Anterior cingulate cortex (tissue), 58 donors: ENCODE measurements around the gene GPX4.

Source experiments
- DNase-seq, 58 donors: peaks; one replicate each; lab custom pipeline; 2025; lab: John Stamatoyannopoulos, UW

The GPX4 gene

DNA sequence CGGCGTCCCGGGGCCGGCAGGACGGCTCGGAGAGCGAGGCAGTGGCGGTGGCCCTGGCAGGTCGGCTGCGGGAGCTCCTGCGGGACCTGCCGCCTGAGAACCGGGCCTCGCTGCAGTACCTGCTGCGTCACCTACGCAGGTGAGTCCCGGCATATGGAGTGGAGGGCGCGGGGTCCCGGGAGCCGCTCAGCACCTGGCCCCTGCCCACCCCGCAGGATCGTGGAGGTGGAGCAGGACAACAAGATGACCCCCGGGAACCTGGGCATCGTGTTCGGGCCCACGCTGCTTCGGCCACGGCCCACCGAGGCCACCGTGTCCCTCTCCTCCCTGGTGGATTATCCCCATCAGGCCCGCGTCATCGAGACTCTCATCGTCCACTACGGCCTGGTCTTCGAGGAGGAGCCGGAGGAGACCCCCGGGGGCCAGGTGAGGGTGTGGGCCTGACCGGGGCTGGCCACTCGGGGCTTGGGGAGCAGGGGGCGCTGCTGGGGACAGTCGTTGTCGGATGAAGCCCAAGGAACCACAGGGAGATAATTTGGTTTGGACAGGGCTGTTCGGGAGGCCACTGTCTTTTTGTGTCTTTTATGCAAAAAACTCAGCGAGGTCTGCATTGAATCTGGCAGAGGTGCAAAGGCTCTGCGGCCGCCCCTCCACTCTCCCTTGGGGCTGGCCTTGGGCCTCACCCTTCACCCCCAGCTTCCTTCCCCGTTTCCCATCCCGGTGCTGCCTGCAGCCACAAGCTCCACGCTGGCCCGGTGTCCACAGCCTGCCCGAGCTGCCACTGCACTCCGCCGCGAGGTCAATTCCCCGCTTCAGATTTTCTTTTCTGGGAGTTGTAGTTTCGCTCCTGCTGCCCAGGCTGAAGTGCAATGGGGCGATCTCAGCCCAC lies 20.6 kb upstream of the GPX4 start:
- no peak for DNase-seq

DNA sequence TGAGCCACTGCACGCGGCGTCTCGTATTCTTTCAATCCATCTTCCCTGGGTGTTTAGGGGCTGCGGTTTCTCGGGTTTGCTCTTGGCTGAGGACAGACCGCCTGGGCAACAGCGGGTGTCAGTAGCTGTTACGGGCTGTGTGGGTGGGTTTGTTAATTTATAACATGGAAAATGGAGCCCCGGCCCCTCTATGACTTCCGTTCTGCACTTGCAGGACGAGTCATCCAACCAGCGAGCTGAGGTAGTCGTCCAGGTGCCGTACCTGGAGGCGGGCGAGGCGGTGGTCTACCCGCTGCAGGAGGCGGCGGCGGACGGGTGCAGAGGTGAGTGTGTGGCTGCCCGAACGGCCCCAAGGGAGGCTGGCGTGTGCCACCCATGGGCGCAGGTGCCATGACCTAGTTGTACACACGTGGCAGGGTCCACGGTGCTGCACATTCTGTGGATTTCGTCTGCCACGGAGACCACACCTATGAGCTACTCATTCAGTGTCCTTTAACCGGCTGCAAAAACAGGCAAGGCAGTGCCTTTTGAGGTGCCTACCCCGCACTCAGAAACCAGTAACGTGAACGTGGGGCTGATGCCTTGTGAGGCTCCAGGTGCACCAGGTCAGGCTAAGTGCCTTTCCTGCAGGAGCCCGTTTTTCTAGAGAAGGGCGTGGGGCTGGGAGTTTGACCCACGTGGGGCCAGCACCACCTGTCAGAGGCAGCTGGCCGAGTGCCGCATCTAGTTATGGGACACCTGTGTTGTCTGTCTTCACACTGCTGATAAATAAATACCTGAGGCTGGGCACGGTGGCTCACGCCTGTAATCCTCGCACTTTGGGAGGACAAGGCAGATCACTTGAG lies 19.5 kb upstream of the GPX4 start:
- DNase-seq, result no peak

GRCh38 chr19:1085053-1085658 lies 18.6 kb upstream of the GPX4 start:
- no peak for DNase-seq

DNA sequence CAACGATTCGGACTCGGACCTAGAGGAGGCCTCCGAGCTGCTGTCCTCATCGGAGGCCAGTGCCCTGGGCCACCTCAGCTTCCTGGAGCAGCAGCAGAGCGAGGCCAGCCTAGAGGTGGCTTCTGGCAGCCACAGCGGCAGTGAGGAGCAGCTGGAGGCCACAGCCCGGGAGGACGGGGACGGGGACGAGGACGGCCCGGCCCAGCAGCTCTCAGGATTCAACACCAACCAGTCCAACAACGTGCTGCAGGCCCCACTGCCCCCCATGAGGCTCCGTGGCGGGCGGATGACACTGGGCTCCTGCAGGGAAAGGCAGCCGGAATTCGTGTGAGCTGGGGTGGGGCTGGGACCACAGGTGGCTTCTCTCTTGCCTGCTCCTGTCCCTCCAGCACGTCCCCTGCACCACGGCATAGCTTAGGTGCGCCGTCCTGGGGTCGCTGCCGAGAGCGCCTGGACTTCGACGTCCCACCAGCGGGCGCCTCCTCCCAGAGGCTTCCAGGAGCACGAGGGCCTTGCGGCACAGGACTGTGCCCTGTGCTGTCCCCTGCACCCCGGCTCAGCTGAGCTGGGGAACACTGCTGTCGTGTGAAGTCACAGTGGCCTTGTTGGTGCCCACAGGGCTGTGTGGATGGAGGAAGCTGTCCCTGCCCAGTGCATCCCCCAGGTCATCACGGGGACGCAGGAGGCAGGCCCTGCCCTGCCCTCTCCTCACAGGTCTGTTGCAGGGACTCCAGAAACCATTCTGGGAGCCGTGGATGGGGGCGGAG lies 17.9 kb upstream of the GPX4 start:
- no peak for DNase-seq

GRCh38 chr19:1086613-1087012 lies 17.2 kb upstream of the GPX4 start:
- DNase-seq, result no peak

GRCh38 chr19:1087813-1088415 lies 15.9 kb upstream of the GPX4 start:
- DNase-seq, result peak in 20 of 58 donors; percentile 7 to 66 (median 31)

DNA sequence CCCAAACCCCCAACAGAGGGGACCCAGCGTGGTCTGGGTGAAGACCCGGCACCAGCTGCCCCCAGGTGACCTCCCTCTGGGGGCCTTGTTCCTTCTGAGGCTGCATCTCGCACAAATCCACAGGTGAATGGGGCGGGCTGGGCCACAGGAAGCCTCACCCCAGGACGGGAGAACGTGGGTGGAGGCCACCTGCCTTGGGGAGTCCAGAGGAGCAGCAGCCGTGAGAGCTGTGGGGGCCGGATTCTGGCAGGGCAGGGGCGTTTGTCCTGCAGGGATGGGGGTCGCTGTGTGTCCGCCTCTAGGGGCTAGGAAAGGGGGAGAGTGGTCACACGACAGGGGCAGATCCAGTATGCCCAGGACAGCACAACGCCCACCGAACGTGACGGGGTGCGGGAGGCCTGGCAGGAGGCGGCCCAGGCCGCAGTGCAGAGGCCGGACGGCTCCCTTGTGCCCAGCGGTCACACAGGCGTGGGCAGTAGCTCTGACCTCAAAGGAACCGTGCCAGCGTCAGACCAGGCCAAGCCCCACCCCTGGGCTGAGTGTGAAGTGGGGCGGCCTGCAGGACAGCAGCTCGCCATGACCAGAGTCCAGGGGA lies 15.3 kb upstream of the GPX4 start:
- DNase-seq, result peak in 1 of 58 donors; percentile 21

- no peak for DNase-seq
Observed at GRCh38 chr19:1089126-1089771, 14.5 kb upstream of the GPX4 start.

DNA sequence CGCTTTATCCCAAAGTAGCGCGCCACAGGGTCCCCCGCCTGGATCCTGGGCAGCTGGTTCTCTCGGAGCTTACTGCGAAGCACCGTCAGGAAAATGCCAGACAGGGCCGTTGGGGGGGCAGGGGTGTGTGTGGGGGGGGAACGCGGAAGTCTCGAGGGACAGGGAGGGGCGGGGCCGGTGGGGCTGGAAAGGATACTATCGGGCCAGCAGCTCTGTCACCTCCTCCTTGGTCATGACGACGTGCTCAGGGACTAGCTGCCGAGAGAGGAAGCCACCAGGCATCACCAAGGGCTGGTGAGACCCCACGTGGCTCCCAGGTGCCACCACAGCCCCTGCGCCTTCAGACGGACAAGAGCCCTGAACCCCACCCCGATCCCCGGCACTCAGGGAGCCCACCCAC lies 13.9 kb upstream of the GPX4 start:
- no peak for DNase-seq

- DNase-seq, result no peak
Observed at GRCh38 chr19:1090731-1091543, 12.9 kb upstream of the GPX4 start.

- DNase-seq, result no peak
Observed at GRCh38 chr19:1091544-1092175, 12.1 kb upstream of the GPX4 start.

DNA sequence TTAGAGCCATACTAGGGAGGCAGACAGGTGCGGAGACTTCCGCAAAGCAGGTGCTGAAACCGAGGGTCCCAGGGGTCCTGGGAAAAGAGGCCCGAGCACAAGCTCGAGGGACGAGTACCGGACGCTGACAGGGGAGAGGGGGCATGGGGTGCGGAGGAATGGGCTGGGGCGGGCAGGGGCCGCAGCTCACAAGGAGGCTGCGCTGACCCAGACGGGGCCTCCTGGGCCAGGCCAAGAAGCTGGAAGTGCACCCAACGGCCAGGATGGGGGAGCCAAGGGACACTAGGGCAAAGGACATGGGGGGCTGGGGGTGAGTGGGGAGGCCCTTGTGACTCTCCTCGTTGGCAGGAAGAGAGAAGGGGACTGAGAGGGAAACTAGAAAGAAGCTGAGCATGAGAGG lies 10.5 kb upstream of the GPX4 start:
- no peak for DNase-seq

- no peak for DNase-seq
Observed at GRCh38 chr19:1093811-1094553, 9.8 kb upstream of the GPX4 start.

DNA sequence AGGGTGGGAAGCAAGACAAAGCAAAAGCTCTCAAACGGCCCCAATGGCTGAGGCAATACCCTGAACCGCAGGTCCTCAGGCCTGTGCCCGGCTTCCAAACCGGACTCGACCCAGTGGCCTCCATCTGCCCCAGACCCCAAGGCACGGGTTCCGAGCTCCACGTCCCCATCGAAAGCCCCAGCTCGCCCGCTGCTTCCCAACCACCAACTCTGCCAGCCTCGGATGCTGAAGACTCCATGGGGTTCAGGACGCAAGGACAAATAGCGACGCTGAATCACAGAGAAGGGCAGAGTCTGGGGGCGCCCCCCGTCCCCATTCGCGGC lies 9.2 kb upstream of the GPX4 start:
- DNase-seq, result no peak

DNA sequence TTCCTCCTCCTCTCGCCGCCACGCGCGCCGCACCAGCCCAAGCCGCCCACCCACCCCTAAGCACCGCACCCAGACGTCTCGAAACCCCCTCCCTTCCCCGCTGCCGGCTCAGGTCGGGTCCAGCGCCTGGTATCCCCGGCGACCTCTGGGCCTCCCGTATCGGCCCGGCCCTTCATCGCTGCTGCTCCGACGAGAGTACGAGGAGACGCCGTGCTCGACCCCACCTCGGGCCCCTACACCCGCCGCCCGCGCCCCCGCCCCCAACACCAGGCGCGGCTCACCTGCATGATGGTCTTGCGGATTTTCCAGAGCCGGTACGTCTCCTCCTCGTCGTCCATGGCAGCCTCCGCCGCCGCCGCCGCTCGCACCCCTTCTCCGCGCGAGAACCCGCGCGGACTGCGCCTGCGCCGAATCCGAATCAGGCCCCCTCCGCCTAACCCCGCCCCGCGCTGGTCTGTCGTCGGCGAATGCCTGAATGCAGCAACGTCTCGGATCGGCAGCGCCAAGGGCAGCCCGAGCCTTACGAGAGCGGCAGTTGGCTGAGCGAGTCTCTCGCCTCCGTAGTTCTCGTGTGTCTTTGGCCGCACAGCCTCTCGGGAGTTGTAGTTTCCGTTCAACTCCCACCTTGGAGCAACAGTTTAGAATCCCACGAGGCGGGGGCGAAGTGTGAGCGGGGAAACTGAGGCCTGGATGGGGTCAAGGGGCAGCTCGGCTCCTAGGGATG lies 8.7 kb upstream of the GPX4 start, which contains the start of gene POLR2E:
Gene POLR2E, minus strand, starts transcription at position 398 of the 724 bp plus-strand sequence. Its CDS starts 60 bp downstream, at position 338.
- DNase-seq, result peak; percentile 85 to 99 (median 98)

- DNase-seq, result no peak
Observed at GRCh38 chr19:1097810-1098176, 6.0 kb upstream of the GPX4 start.
